DLD1 (cell line): ENCODE data around the gene EMID1.

Source experiments
- in situ Hi-C: cut with HindIII; loops from 2 replicates; pipeline ENCODE4 v1.10.0; 2017; ENCODE audit warnings: low sequenced_read_pairs

Gene EMID1

GRCh38 chr22:29277927-29278326 is 72.2 kb downstream of the EMID1 start:
- in situ Hi-C loops: no loop called here

GRCh38 chr22:29284196-29284595 is 78.5 kb downstream of the EMID1 start:
- in situ Hi-C loops: no loop called here

GRCh38 chr22:29288837-29289236 is 83.1 kb downstream of the EMID1 start:
- in situ Hi-C loops: no loop called here

GRCh38 chr22:29290061-29290460 is 84.4 kb downstream of the EMID1 start:
- in situ Hi-C loops: no loop called here

GRCh38 chr22:29291215-29291614 is 85.5 kb downstream of the EMID1 start:
- in situ Hi-C loops: no loop called here

GRCh38 chr22:29292379-29292778 is 86.7 kb downstream of the EMID1 start:
- in situ Hi-C loops: no loop called here

- in situ Hi-C loops: no loop called here
These were observed 92.9 kb downstream of the EMID1 start for GRCh38 chr22:29298641-29299040.

- in situ Hi-C loops: no loop called here
These were observed 93.6 kb downstream of the EMID1 start for GRCh38 chr22:29299136-29299900.

- in situ Hi-C loops: no loop called here
These were observed 94.7 kb downstream of the EMID1 start for GRCh38 chr22:29300467-29300806.

- in situ Hi-C loops: no loop called here
These were observed 95.3 kb downstream of the EMID1 start for GRCh38 chr22:29300807-29301601.

GRCh38 chr22:29301716-29302401 is 96.2 kb downstream of the EMID1 start:
- in situ Hi-C loops: no loop called here

GRCh38 chr22:29302402-29302680 is 96.6 kb downstream of the EMID1 start:
- in situ Hi-C loops: no loop called here

- in situ Hi-C loops: no loop called here
These were observed 97.2 kb downstream of the EMID1 start for GRCh38 chr22:29302681-29303465.

GRCh38 chr22:29305836-29306174 is 100.1 kb downstream of the EMID1 start:
- in situ Hi-C loops: no loop called here

- in situ Hi-C loops: no loop called here
These were observed 100.6 kb downstream of the EMID1 start, which contains the start of gene GAS2L1 for GRCh38 chr22:29306175-29306834. GAS2L1 (plus strand) TSS chr22:29306650; CDS start chr22:29308106, 1,456 bp downstream.

GRCh38 chr22:29306835-29307595 is 101.3 kb downstream of the EMID1 start:
- in situ Hi-C loops: no loop called here

- in situ Hi-C loops: no loop called here
These were observed 102.0 kb downstream of the EMID1 start for GRCh38 chr22:29307596-29308147.

- in situ Hi-C loops: no loop called here
These were observed 102.6 kb downstream of the EMID1 start for GRCh38 chr22:29308148-29308790.

GRCh38 chr22:29308791-29309262 is 103.1 kb downstream of the EMID1 start:
- in situ Hi-C loops: no loop called here
